Gastrocnemius medialis (tissue), 4 donors: ENCODE results near the gene NDST3.

ENCODE experiments used
- POLR2A ChIP-seq, 2 donors: fragments of 450-650 bp; IDR thresholded peaks; one replicate each; pipeline ENCODE4 v1.6.1; 2017; ENCODE audit warnings: antibody characterized with exemption in 2 of 2, mild to moderate bottlenecking in 2 of 2, moderate library complexity in 2 of 2
- TF ChIP-seq, protein P1 (sequence below), 5 experiments: fragments of 450-650 bp in 3 of 5; fragments of 200-600 bp in 2 of 5; sonication (generic) in 2 of 5; IDR thresholded peaks in 4 of 5; conservative IDR thresholded peaks in 1 of 5; 1 replicate in 4 of 5; 2 replicates in 1 of 5; pipeline ENCODE4 v1.5.1; 2016 to 2019; ENCODE audit warnings: antibody characterized with exemption in 5 of 5, mild to moderate bottlenecking in 3 of 5, moderate library complexity in 3 of 5

DNA sequence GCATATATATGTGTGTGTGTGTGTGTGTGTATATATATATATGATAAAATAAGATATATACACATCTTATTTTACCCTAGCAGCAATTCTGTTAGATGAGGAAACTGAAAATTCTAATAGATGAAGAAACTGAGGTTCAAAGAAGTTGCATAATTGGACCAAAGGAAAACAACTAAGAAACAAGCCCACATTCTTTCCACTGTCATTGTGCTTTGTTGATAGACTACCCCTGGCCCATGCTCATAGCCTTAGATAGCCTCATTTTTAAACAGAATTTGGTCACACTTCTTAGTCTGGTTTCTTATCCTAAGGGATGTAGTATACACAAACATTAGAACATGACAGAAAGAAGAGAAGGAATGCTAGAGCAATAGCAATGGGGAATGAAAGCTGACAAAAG, 138.8 kb downstream of the NDST3 start:
- TF ChIP-seq, protein P1, sequence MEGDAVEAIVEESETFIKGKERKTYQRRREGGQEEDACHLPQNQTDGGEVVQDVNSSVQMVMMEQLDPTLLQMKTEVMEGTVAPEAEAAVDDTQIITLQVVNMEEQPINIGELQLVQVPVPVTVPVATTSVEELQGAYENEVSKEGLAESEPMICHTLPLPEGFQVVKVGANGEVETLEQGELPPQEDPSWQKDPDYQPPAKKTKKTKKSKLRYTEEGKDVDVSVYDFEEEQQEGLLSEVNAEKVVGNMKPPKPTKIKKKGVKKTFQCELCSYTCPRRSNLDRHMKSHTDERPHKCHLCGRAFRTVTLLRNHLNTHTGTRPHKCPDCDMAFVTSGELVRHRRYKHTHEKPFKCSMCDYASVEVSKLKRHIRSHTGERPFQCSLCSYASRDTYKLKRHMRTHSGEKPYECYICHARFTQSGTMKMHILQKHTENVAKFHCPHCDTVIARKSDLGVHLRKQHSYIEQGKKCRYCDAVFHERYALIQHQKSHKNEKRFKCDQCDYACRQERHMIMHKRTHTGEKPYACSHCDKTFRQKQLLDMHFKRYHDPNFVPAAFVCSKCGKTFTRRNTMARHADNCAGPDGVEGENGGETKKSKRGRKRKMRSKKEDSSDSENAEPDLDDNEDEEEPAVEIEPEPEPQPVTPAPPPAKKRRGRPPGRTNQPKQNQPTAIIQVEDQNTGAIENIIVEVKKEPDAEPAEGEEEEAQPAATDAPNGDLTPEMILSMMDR (IDR thresholded peaks at IDR 0.05 in 4 of 5, conservative IDR thresholded peaks at IDR 0.05 in 1 of 5) = no peak
- no peak for TF ChIP-seq POLR2A (IDR thresholded peaks at IDR 0.05)
